ENCODE measurements around the gene PLAC9.

DNA sequence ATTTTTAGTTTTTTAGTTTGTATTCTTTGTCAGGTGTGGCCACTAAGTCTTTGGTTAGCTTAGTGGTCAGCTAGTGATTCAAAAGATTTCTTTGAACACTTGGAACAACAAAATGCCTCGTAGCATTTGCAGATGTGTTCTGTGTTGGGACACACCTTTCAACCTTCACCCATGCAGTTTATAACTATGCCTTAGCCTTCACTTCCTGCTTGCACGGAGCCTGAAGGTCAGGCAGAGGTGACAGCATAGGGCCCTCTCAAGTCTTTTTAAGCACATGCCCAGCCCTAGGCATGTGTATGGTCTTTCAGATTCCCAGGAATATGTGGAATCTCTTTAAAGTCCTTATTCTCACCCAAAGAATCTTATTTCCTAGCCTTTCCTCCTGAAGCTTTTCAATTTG lies 17.6 kb downstream of the PLAC9 start:
- TF ChIP-seq CTCF (IDR thresholded peaks at IDR 0.05; ENCODE audit: extremely low read depth in 1 of 2, insufficient read depth in 1 of 2, low read depth in 1 of 2, low read length in 2 of 2), result no peak
- TF ChIP-seq FOS (IDR thresholded peaks at IDR 0.05; ENCODE audit: borderline replicate concordance, insufficient read depth, low read length), result no peak
- TF ChIP-seq MAX (IDR thresholded peaks at IDR 0.05; ENCODE audit: insufficient read depth, insufficient read length), result no peak
- TF ChIP-seq POLR2A (IDR thresholded peaks at IDR 0.05; ENCODE audit: low read depth, low read length), result no peak
- no peak for TF ChIP-seq POLR2AphosphoS5 (IDR thresholded peaks at IDR 0.05; ENCODE audit: insufficient read depth, low read depth, low read length)
- no peak for TF ChIP-seq GATA2 (IDR thresholded peaks at IDR 0.05; ENCODE audit: insufficient read depth, insufficient read length, low read depth, low read length)
- no peak for TF ChIP-seq EZH2 (IDR thresholded peaks at IDR 0.05; ENCODE audit: borderline replicate concordance, low read depth, low read length, severe bottlenecking)
- no peak for TF ChIP-seq JUN (IDR thresholded peaks at IDR 0.05; ENCODE audit: borderline replicate concordance, insufficient read depth, insufficient read length, low read depth)
